ENCODE data around the gene EPS8. TPM values are rescaled to one million over a fixed set of nuclear protein-coding genes. Genes with fewer than 3 reads are reported as not detected.
A peak's percentile ranks its signal among the peaks of the same experiment; 100 is the strongest.

EPS8 gene
- polyA plus RNA-seq, 3 donors: 4.1 to 4.8 (median 4.3) TPM

DNA sequence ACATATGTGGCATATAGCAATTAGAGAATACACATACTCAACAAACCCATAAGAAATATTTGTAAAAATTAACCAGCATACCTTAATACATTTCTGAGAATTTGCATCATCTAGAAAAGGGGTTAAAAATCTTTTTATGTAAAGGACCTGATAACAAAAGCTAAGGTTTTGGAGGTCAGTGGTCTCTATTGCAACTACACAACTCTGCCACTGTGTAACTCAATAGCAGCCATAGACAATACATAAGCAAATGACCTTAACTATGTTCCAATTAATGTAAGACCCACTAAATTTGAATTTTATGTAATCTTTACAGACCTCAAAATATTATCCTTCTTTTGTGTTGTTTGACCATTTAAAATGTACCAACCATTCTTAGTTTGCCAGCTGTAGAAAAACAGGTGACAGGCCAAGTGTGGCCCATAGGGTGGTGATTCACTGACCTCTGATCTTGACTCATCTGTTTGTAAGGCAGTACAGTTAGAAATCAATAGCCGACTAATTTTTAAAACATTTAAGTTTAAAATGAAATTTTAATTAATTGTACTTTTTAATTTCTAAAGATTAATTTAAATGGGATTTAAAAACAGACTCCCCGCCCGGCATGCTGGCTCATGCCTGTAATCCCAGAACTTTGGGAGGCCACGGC, 7.4 kb upstream of the EPS8 start:
- H3K4me1 ChIP-seq (ENCODE audit: control insufficient read depth in 1 of 2, insufficient read depth in 2 of 2, low read length in 2 of 2): no peaks in the 10 kb centered on the region
- Mint-ChIP-seq H3K27me3 (ENCODE audit: low read depth in 3 of 3) (peaks cover 12 to 14% (median 13%) of the 10 kb centered on the region in 3 donors), H3K36me3 (no peaks in the 10 kb centered on the region), H3K9me3 (peaks cover 0 to 3% (median 2%) of the 10 kb centered on the region in 7 donors), H3K4me1 (no peaks in the 10 kb centered on the region), H3K4me3 (no peak overlapping the region), H3K27ac (no peak overlapping the region)
- no peak overlapping the region for H3K4me2 ChIP-seq (replicated peaks; ENCODE audit: extremely low read depth, low read length, poor library complexity, severe bottlenecking)
- no peak overlapping the region for H3K9ac ChIP-seq (ENCODE audit: insufficient read depth, low read length, poor library complexity, severe bottlenecking)
- no peaks in the 10 kb centered on the region for H3K36me3 ChIP-seq (replicated peaks in 1 of 2; ENCODE audit: control insufficient read depth in 1 of 2, insufficient read depth in 2 of 2, low read length in 2 of 2)
- peak in 1 of 3 donors; percentile 25 for DNase-seq
- no peak overlapping the region for H2AFZ ChIP-seq (ENCODE audit: insufficient read depth, low read depth, low read length, poor library complexity, severe bottlenecking)
- WGBS (ENCODE audit: insufficient coverage): 100% methylated on average over 2 of the region's 4 CpGs
- H3K9me3 ChIP-seq (replicated peaks in 1 of 2; ENCODE audit: control insufficient read depth in 1 of 2, insufficient read depth in 1 of 2, low read length in 2 of 2): no peaks in the 10 kb centered on the region
- no peaks in the 10 kb centered on the region for H3K79me2 ChIP-seq (ENCODE audit: insufficient read depth, low read length)
- no peak overlapping the region for H3K4me3 ChIP-seq (replicated peaks in 1 of 3; ENCODE audit: low read depth in 2 of 3, low read length in 3 of 3)
- no peak overlapping the region for H3K27ac ChIP-seq (ENCODE audit: low read depth in 1 of 2, low read length in 2 of 2)
- TF ChIP-seq, protein P1, sequence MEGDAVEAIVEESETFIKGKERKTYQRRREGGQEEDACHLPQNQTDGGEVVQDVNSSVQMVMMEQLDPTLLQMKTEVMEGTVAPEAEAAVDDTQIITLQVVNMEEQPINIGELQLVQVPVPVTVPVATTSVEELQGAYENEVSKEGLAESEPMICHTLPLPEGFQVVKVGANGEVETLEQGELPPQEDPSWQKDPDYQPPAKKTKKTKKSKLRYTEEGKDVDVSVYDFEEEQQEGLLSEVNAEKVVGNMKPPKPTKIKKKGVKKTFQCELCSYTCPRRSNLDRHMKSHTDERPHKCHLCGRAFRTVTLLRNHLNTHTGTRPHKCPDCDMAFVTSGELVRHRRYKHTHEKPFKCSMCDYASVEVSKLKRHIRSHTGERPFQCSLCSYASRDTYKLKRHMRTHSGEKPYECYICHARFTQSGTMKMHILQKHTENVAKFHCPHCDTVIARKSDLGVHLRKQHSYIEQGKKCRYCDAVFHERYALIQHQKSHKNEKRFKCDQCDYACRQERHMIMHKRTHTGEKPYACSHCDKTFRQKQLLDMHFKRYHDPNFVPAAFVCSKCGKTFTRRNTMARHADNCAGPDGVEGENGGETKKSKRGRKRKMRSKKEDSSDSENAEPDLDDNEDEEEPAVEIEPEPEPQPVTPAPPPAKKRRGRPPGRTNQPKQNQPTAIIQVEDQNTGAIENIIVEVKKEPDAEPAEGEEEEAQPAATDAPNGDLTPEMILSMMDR (IDR thresholded peaks at IDR 0.05): no peak
- intact Hi-C loops (cut with micrococcal nuclease): no loop called here
- no peaks in the 10 kb centered on the region for H3K27me3 ChIP-seq (ENCODE audit: control insufficient read depth in 2 of 2, insufficient read depth in 2 of 2, low read length in 2 of 2)
- H4K20me1 ChIP-seq (ENCODE audit: insufficient read depth, low read length): no peaks in the 10 kb centered on the region

DNA sequence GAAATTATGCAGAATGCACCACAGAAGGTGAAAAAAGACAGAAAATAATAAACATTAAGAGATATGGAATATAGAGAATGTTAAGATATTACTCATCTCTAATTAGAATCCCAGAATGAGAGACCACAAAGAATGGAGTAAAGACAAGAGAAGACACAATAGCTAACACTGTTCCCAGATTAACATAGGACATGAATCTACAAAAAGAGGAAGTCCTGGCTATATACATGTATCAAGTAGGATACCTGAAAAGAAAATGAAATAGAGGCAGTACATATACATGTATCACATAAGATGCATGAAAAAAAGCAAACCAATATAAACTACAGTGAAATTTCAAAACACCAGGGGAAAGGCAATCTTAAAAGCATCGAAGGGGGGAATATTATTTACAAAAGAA, 5.6 kb upstream of the EPS8 start:
- H3K9ac ChIP-seq (ENCODE audit: insufficient read depth, low read length, poor library complexity, severe bottlenecking): no peak overlapping the region
- Mint-ChIP-seq H3K4me1 (peaks cover 4% of the 10 kb centered on the region), H3K27ac (no peak overlapping the region), H3K9me3 (peaks cover 0 to 3% (median 2%) of the 10 kb centered on the region in 7 donors), H3K4me3 (no peak overlapping the region), H3K36me3 (no peaks in the 10 kb centered on the region), H3K27me3 (ENCODE audit: low read depth in 3 of 3) (peaks cover 12 to 22% (median 18%) of the 10 kb centered on the region in 3 donors)
- peaks cover 4% of the 10 kb centered on the region in 2 donors for H3K4me1 ChIP-seq (ENCODE audit: control insufficient read depth in 1 of 2, insufficient read depth in 2 of 2, low read length in 2 of 2)
- H3K36me3 ChIP-seq (replicated peaks in 1 of 2; ENCODE audit: control insufficient read depth in 1 of 2, insufficient read depth in 2 of 2, low read length in 2 of 2): no peaks in the 10 kb centered on the region
- intact Hi-C loops (cut with micrococcal nuclease): no loop called here
- no peaks in the 10 kb centered on the region for H4K20me1 ChIP-seq (ENCODE audit: insufficient read depth, low read length)
- H3K4me3 ChIP-seq (replicated peaks in 1 of 3; ENCODE audit: low read depth in 2 of 3, low read length in 3 of 3): no peak overlapping the region
- no peaks in the 10 kb centered on the region for H3K9me3 ChIP-seq (replicated peaks in 1 of 2; ENCODE audit: control insufficient read depth in 1 of 2, insufficient read depth in 1 of 2, low read length in 2 of 2)
- no peak overlapping the region for H2AFZ ChIP-seq (ENCODE audit: insufficient read depth, low read depth, low read length, poor library complexity, severe bottlenecking)
- H3K4me2 ChIP-seq (replicated peaks; ENCODE audit: extremely low read depth, low read length, poor library complexity, severe bottlenecking): no peak overlapping the region
- H3K79me2 ChIP-seq (ENCODE audit: insufficient read depth, low read length): no peaks in the 10 kb centered on the region
- no CpG with 5 or more reads among the region's 1 CpG for WGBS (ENCODE audit: insufficient coverage)
- no peak for DNase-seq
- H3K27ac ChIP-seq (ENCODE audit: low read depth in 1 of 2, low read length in 2 of 2): no peak overlapping the region
- no peaks in the 10 kb centered on the region for H3K27me3 ChIP-seq (ENCODE audit: control insufficient read depth in 2 of 2, insufficient read depth in 2 of 2, low read length in 2 of 2)
- TF ChIP-seq, protein P1 (IDR thresholded peaks at IDR 0.05): no peak
